Stimulated activated CD8-positive, alpha-beta memory T cell treated with anti-CD3 and anti-CD28 coated beads, Interleukin-12 subunit alpha, Interleukin-12 subunit beta, amount 100 ng/mL, for 24 hours (primary cell): Measurements from ENCODE around the gene ACTG1.

Source experiments
- DNase-seq: peaks from one replicate; pipeline ENCODE4 v3.0.0-alpha.2; 2020; ENCODE audit errors: extremely low read depth

ACTG1 gene

GRCh38 chr17:81518113-81518784 lies 5.7 kb upstream of the ACTG1 start:
- DNase-seq: no peak

- DNase-seq: no peak
Observed at GRCh38 chr17:81517339-81518112, 4.9 kb upstream of the ACTG1 start.

- DNase-seq: no peak
Observed at GRCh38 chr17:81517009-81517338, 4.4 kb upstream of the ACTG1 start.

DNA sequence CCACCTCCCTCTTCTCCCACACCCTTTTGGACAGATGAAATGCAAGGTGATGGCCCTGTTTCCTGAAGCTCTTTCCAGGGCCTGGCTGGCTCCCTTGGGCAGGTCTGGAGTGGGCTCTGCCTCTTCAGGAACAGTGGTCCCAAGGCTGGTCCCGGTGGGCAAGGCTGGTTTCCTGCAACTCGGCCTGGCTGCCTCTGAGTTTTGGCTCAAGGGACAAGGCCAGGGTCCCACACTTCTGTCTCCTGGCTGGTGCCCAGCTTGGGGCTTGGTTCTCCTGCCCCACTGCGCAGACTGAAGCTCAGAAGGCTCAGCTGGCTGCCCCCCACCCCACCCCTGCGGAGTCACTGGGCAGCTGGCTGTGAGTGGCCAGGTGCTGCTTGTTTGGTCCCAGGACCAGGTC lies 3.8 kb upstream of the ACTG1 start:
- no peak for DNase-seq

DNA sequence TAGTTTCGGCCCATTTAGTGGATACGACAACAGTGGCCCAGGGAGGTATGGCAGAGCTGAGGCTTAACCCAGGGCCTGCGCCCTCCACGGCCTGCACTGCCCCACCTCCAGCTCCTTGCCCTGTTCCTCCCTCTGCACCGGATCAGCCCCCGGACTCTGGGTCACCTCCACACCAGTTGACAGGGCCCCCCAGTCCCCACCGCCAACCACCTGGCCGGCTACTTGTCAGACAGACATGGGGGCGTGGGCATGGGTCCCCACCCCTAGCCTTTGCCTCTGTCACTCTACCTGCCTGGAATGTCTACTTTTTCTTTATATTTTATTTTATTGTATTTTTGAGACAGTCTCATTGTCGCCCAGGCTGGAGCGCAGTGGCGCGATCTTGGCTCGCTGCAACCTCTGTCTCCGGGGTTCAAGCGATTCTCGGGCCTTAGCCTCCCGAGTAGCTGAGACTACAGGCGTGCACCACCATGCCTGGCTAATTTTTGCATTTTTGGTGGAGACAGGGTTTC lies 3.0 kb upstream of the ACTG1 start:
- DNase-seq: no peak

GRCh38 chr17:81514739-81515529 lies 2.3 kb upstream of the ACTG1 start:
- DNase-seq: no peak

- no peak for DNase-seq
Observed at GRCh38 chr17:81514489-81514738, 1.8 kb upstream of the ACTG1 start.

GRCh38 chr17:81513753-81514488 lies 1.3 kb upstream of the ACTG1 start:
- no peak for DNase-seq

DNA sequence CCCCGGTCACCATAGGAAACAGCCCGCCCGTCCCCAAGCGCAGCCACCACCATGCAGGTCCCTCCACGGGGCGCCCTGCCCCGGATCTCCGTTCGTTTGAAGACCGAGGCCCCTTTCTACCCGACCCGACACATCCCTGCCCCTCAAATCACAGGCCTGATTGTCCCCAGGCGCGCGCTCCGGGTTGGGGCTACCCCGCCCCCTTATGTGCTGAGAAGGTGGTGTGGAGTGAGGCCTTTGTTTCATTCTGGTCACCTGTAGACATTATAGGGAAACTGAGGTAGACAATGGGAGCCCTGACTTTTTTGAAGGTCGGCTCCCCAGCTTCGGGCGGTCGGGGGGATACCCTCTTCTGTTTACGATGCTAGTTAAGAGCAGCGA lies 763 bp upstream of the ACTG1 start:
- DNase-seq: no peak

DNA sequence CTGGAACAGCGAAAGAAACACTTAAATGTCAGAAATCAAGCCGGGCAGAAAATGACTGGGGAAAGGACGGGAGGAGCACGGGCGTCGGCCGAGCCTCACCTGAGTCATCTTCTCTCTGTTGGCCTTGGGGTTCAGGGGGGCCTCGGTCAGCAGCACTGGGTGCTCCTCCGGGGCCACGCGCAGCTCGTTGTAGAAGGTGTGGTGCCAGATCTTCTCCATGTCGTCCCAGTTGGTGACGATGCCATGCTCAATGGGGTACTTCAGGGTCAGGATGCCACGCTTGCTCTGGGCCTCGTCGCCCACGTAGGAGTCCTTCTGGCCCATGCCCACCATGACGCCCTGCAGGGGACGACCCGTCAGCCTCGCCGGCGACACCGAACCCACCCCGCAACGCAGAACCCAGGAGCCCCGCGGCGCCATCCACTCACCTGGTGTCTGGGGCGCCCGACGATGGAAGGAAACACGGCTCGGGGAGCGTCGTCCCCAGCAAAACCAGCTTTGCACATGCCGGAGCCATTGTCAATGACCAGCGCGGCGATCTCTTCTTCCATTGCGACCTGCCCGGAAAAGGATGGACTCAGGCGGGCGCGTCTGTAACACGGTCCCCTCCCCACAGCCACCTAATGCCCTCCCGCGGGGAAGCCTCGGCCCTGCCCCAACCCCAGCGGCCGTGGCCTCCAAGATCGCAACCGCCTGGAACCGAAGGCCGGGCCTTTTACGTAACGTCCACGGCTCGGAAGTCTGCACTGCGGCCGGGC lies 616 bp downstream of the ACTG1 start:
- DNase-seq: no peak

DNA sequence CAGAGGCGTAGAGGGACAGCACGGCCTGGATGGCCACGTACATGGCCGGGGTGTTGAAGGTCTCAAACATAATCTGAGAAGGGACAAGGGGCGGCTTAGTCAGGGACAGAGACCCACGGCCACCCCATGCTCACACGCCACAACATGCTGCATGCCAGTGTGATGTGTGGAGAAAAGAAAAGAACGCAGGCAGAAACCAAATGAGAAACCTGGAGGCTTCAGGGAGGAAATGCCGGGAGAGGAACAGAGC lies 1.1 kb downstream of the ACTG1 start:
- no peak for DNase-seq

DNA sequence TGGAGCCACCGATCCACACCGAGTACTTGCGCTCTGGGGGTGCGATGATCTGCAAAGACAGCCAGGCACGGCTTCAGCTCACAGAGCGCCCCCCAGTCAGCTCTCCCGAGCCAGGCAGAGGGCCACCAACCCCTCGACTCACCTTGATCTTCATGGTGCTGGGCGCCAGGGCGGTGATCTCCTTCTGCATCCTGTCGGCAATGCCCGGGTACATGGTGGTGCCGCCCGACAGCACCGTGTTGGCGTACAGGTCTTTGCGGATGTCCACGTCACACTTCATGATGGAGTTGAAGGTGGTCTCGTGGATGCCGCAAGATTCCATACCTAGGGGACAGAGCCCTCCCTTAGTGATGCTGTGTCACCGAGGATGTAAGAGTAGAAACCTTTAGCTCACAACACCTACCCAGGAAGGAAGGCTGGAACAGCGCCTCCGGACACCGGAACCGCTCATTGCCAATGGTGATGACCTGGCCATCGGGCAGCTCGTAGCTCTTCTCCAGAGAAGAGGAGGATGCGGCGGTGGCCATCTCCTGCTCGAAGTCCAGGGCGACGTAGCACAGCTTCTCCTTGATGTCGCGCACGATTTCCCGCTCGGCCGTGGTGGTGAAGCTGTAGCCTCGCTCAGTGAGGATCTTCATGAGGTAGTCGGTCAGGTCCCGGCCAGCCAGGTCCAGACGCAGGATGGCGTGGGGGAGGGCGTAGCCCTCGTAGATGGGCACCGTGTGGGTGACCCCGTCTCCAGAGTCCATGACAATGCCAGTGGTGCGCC lies 1.6 kb downstream of the ACTG1 start:
- DNase-seq: no peak

- no peak for DNase-seq
Observed at GRCh38 chr17:81509972-81510784, 2.4 kb downstream of the ACTG1 start.

- DNase-seq: no peak
Observed at GRCh38 chr17:81509207-81509971, 3.2 kb downstream of the ACTG1 start.

GRCh38 chr17:81508639-81509206 lies 3.9 kb downstream of the ACTG1 start:
- no peak for DNase-seq

GRCh38 chr17:81503619-81504018 lies 9.0 kb downstream of the ACTG1 start:
- DNase-seq: no peak

- DNase-seq: no peak
Observed at GRCh38 chr17:81502471-81503017, 10.1 kb downstream of the ACTG1 start.

DNA sequence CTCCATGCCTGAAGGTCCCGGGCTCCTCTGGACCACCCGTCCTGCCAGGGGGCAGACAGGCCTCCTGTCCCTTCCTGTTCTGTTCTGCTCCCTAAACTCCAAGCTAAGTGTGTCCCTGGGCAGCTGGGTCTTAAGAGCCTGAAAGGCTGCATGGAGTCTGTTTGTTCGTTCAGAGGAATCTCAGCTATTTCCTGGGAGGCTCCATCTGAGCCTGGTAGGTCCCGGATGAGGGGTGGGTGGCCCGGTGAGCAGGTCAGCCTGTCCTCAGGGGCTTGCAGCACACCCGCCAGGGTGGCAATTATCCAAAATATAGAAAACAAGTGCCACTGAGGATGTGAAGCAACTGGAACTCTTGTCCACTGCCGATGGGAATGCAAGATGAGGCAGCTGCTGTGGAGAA lies 12.6 kb downstream of the ACTG1 start:
- DNase-seq: no peak

- no peak for DNase-seq
Observed at GRCh38 chr17:81499601-81499970, 13.0 kb downstream of the ACTG1 start.
